ENCODE measurements around the gene TBC1D16.

DNA sequence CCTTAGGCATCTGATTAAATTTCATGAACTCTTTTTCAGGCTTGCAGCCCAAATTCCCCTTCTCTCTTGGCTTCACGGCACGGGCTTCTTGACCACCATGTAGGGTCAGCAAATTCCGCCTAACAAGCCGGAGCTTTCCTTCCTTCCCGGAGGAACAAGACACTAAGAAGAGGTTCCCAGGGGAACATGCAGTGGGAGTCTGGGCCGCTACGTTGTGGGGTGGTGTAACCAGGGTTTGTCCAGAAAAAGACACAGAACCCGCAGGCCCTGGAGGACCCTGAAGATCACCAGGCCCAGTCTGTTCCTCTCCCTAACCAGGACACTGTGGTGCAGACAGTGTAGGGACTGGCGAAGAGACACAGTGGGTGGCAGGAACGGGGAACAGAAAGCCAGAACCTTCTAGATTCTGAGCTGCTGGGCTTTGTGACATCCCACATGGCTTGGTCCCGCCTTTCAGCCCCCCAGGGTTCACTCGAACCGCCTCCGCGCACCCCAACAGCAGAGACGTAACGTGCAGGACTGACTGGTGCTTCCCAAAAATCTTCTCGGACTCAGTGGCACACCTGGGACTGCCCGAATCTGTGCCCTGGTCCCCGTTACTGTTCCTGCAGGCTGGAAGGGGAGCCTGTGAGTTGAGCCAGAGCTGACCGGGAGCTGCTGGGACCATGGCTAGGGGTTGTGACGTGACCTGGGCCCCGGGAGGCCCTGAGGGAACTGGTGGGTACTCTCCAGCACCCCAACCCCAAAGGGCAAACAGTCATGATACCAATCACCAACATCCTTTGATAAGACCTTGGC, 55.2 kb downstream of the TBC1D16 start:
- no peak for TF ChIP-seq EZH2 (IDR thresholded peaks at IDR 0.05; ENCODE audit: borderline replicate concordance, low read depth, low read length, severe bottlenecking)
- TF ChIP-seq, protein P1, sequence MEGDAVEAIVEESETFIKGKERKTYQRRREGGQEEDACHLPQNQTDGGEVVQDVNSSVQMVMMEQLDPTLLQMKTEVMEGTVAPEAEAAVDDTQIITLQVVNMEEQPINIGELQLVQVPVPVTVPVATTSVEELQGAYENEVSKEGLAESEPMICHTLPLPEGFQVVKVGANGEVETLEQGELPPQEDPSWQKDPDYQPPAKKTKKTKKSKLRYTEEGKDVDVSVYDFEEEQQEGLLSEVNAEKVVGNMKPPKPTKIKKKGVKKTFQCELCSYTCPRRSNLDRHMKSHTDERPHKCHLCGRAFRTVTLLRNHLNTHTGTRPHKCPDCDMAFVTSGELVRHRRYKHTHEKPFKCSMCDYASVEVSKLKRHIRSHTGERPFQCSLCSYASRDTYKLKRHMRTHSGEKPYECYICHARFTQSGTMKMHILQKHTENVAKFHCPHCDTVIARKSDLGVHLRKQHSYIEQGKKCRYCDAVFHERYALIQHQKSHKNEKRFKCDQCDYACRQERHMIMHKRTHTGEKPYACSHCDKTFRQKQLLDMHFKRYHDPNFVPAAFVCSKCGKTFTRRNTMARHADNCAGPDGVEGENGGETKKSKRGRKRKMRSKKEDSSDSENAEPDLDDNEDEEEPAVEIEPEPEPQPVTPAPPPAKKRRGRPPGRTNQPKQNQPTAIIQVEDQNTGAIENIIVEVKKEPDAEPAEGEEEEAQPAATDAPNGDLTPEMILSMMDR (IDR thresholded peaks at IDR 0.05; ENCODE audit: borderline replicate concordance, extremely low read depth, low read length, poor library complexity, severe bottlenecking): no peak
